ENCODE data around the gene JOSD2. TPM values are rescaled to one million over a fixed set of nuclear protein-coding genes. Genes with fewer than 3 reads are reported as not detected.
"Not testable (repeated sequence)": the region's sequence is repeated elsewhere in the genome, so short reads cannot be mapped to it uniquely, and the experiment has no call there.

The JOSD2 gene
- total RNA-seq, 1 donor from 2014 or later: 36.1 TPM

DNA sequence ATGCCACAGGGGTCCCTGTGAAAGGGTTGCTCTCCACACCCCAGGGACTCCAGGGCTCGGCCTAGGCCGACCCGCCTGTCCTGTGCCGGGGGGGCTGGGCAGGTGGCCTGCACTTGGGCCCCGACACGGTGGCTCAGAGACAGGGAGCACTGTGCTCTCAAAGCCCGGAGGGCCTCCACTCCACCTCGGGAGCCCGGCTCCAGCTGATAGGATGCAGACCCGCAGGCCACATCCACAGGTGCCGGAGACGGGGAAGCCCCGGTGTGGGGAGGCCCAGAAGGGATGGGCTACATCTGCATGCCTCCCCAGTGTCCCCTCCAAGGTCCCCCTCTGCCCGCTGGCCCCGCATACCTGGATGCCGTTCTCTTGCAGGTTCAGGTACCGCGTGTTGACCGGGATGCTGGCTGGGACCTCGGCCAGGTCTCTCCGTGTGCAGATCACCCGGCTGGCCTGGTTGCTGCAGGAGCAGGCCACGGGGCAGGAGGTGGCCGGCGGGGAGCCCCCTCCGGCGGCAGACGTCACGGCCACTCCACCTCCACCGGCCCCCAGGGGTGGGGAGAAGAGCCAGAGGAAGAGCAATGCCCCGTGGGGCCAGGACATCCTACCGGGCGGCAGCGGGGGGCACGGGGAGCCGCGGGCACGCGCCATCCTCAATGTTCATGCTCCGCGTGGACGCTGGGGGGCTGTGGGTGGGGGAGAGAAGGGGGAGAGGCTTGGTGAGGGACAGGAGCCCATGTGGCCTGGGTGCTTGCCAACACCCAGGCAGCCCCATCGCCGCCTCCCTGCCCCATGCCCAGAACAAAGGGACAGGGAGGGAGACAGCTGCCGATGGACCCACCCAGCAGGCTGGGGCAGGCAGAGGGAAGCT is 37.4 kb upstream of the JOSD2 start:
- intact Hi-C loops (cut with DNase I): no loop called here
- DNase-seq (ENCODE audit: low spot score): no peak

- DNase-seq (ENCODE audit: low spot score): no peak
- intact Hi-C loops (cut with DNase I): no loop called here
Observed at GRCh38 chr19:50547385-50548190, 36.6 kb upstream of the JOSD2 start.

GRCh38 chr19:50546527-50547221 is 35.7 kb upstream of the JOSD2 start:
- no peak for DNase-seq (ENCODE audit: low spot score)
- intact Hi-C loops (cut with DNase I): no loop called here

GRCh38 chr19:50542943-50543342 is 32.0 kb upstream of the JOSD2 start:
- intact Hi-C loops (cut with DNase I): no loop called here
- DNase-seq (ENCODE audit: low spot score): no peak

- intact Hi-C loops (cut with DNase I): loop anchor here (5.0 kb wide), 1 partner anchor 245 kb away; no protein-coding TSS in a partner anchor
- DNase-seq (ENCODE audit: low spot score): no peak
Observed at GRCh38 chr19:50537769-50538230, 26.8 kb upstream of the JOSD2 start.

DNA sequence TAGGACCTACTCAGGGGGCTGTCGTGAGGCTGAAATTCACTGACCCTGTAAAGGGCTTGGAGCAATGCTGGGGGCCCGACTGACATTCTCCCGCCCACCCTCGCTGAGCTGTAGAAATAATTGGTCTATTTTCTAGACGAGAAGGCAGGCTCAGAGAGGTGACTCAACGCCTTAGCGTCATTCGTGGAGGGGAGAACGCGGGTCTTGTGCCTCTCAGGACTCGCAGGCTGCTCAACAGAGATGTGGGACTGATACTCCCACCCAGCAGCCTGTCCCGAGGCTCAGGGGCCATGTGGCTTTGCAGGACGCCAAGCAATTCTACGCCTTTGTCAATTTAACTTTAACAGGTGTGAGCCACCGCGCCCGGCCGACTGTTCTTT is 26.3 kb upstream of the JOSD2 start:
- DNase-seq (ENCODE audit: low spot score): no peak
- intact Hi-C loops (cut with DNase I): loop anchor here (5.0 kb wide), 1 partner anchor 245 kb away; no protein-coding TSS in a partner anchor

GRCh38 chr19:50536662-50537305 is 25.8 kb upstream of the JOSD2 start:
- DNase-seq (ENCODE audit: low spot score): no peak
- intact Hi-C loops (cut with DNase I): loop anchor here (5.0 kb wide), 1 partner anchor 246 kb away; no protein-coding TSS in a partner anchor

GRCh38 chr19:50535672-50536187 is 24.7 kb upstream of the JOSD2 start:
- intact Hi-C loops (cut with DNase I): loop anchor here (5.0 kb wide), 1 partner anchor 247 kb away; no protein-coding TSS in a partner anchor
- DNase-seq (ENCODE audit: low spot score): no peak

DNA sequence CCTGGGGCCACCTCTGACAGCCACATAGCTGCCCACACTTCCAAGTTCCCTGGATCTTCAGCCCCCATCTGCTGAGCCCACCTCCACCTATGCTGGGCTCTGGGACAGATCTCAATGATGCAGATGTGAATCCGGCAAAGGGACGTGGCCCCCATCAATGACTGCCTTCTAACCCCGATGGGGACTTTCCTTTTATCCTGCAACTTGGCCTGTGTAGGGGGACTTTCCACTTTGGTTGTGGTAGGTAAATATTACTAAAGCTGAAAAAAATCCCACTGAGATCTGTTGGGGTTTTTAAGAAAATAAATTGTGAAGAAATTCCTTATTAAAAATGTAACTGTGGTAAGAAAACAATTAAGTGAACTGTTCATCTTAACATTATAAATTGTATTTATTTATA is 23.5 kb upstream of the JOSD2 start:
- intact Hi-C loops (cut with DNase I): no loop called here
- no peak for DNase-seq (ENCODE audit: low spot score)

- intact Hi-C loops (cut with DNase I): no loop called here
- DNase-seq (ENCODE audit: low spot score): no peak
Observed at GRCh38 chr19:50532952-50533351, 22.0 kb upstream of the JOSD2 start.

DNA sequence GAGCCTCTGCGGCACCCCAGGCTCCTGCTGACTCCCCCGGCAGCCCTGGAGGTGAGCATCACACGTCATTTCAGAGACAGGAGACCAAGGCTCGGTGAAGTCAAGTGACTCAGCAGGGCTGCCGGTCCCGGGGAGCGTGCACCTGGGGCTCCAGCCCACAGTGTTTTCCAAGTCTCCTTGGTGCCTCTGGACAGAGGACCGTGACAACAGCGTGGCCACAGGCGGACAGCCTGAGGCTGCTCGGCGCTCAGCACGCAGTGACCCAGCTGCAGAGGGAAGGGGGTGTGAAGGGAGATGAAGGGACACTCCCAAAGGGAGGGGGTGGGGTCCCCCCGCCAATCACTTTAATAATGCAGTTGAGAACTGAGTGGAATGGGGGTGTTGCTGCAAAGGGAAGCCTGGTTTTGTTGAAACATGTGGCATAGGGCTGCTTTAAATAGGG is 20.2 kb upstream of the JOSD2 start:
- no peak for DNase-seq (ENCODE audit: low spot score)
- intact Hi-C loops (cut with DNase I): no loop called here

- intact Hi-C loops (cut with DNase I); DNase-seq (ENCODE audit: low spot score): not testable (repeated sequence)
Observed at GRCh38 chr19:50528052-50528451, 17.1 kb upstream of the JOSD2 start.

GRCh38 chr19:50522881-50523280 is 11.9 kb upstream of the JOSD2 start:
- intact Hi-C loops (cut with DNase I): no loop called here

GRCh38 chr19:50520822-50521465 is 10.0 kb upstream of the JOSD2 start:
- intact Hi-C loops (cut with DNase I): no loop called here
- no peak for DNase-seq (ENCODE audit: low spot score)

More at GRCh38 chr19:50522881-50523280, 11.9 kb upstream of the JOSD2 start:
- DNase-seq (ENCODE audit: low spot score): no peak

- DNase-seq (ENCODE audit: low spot score): no peak
- intact Hi-C loops (cut with DNase I): no loop called here
Observed at GRCh38 chr19:50519006-50519575, 8.1 kb upstream of the JOSD2 start.

DNA sequence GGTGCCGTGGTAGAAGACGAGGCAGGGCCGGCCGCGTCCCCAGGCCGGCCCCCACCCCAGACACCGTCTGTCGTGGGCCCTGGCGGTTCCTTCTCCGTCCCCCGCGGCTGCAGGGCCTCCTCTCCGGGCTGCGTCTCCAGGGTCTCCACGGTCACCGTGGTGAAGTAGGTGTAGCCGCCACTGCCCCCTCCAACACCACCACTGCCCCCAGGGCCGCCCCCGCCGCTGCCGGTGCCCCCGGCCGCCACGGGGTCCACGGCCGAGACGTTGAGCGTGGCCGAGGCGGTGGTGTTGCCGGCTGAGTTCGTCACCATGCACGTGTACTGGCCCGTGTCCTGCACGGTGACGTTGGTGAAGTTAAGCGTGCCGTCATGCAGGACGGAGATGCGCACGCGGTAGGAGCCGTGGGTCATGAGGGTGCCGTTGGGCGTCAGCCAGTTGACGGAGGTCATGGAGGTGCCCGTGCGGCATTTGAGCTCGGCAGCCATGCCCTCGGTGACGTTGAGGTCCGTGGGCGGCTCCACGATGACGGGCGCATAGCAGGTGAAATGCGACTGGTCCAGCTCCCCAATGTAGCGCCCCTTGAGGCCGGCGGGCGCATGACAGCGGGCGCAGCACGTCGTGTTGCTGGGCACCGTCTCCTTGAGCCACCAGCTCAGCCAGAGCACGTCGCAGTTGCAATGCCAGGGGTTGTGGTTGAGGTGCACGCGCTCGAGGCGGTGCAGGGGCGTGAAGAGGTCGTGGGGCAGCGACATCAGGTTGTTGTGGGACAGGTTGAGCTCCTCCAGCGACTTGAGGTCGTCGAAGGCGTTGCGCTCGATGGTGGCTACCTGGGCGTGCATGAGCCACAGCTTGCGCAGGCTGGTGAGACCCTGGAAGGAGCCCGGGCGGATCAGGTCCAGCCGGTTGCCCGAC is 7.4 kb upstream of the JOSD2 start:
- DNase-seq (ENCODE audit: low spot score): no peak
- intact Hi-C loops (cut with DNase I): no loop called here

GRCh38 chr19:50517704-50518075 is 6.7 kb upstream of the JOSD2 start:
- intact Hi-C loops (cut with DNase I): no loop called here
- DNase-seq (ENCODE audit: low spot score): no peak

All from cardiac septum (tissue), 1 donor.